Heart left ventricle (tissue), 16 donors: Measurements from ENCODE around the gene DNAJC27. TPM values are rescaled to one million over a fixed set of nuclear protein-coding genes. Genes with fewer than 3 reads are reported as not detected.

Source experiments
- ATAC-seq, 4 donors: fragments of 200-7000 bp; cut with Tn5 transposase; one replicate each; pipeline ENCODE4 v1.9.1; 2020 to 2022; ENCODE audit warnings: moderate library complexity in 4 of 4, mild to moderate bottlenecking in 3 of 4, moderate number of reproducible peaks in 1 of 4
- DNase-seq, 5 donors: peaks; one replicate each; pipeline ENCODE4 v3.0.0-alpha.2; 2020
- H3K27ac ChIP-seq, 12 donors: fragments of 200-600 bp; sonication (generic) in 4 of 12; one replicate each; pipeline versions ENCODE4 v1.5.0 to v1.8.0; 2016 to 2022; ENCODE audit warnings: mild to moderate bottlenecking in 2 of 12
- H3K27me3 ChIP-seq, 9 donors: fragments of 200-600 bp; sonication (generic) in 2 of 9; one replicate each; pipeline versions ENCODE4 v1.5.1 to v1.8.0; 2016 to 2022; ENCODE audit warnings: mild to moderate bottlenecking in 3 of 9
- H3K36me3 ChIP-seq, 9 donors: fragments of 200-600 bp; sonication (generic) in 2 of 9; one replicate each; pipeline versions ENCODE4 v1.5.0 to v1.8.0; 2018 to 2022; ENCODE audit warnings: mild to moderate bottlenecking in 2 of 9
- H3K4me1 ChIP-seq, 12 donors: fragments of 200-600 bp; sonication (generic) in 4 of 12; one replicate each; pipeline versions ENCODE4 v1.5.0 to v1.8.0; 2016 to 2022; ENCODE audit warnings: mild to moderate bottlenecking in 3 of 12
- H3K4me3 ChIP-seq, 12 donors: fragments of 200-600 bp; sonication (generic) in 4 of 12; one replicate each; pipeline versions ENCODE4 v1.5.0 to v1.8.0; 2017 to 2022; ENCODE audit warnings: mild to moderate bottlenecking in 9 of 12, moderate library complexity in 4 of 12
- H3K9me3 ChIP-seq, 12 donors: fragments of 200-600 bp; sonication (generic) in 4 of 12; one replicate each; pipeline versions ENCODE4 v1.5.0 to v1.8.0; 2016 to 2022; ENCODE audit warnings: mild to moderate bottlenecking in 1 of 12
- POLR2A ChIP-seq, 2 donors: fragments of 450-650 bp; IDR thresholded peaks; one replicate each; pipeline ENCODE4 v1.6.1; 2017; ENCODE audit warnings: antibody characterized with exemption in 2 of 2, mild to moderate bottlenecking in 2 of 2, moderate library complexity in 2 of 2
- WGBS, 4 donors: extraction: QIAGEN DNeasy Blood & Tissue Kit in 2 of 4; methylation state at CpG; one replicate each; pipeline versions ENCODE4 v1.1.5 to v1.1.7; 2013 to 2018; 5-methylcytosine and 5-hydroxymethylcytosine counted together
- intact Hi-C, 10 donors: fragments of 100-400 bp; cut with DNase I; formaldehyde crosslinking; loops; one replicate each; pipeline versions ENCODE4 v1.11.1 to v1.14.2; 2022
- polyA plus RNA-seq, 2 donors: library from polyadenylated mRNA; stranded (reverse); fragments of 200-250 nt; gene quantifications; one replicate each; pipeline ENCODE4 v1.2.3, GENCODE V29; 2013
- total RNA-seq, 9 donors: library from RNA; depleted of rRNA in 2 of 9; stranded (reverse); fragments of >200 nt in 2 of 9; fragmentation: NEBNext Ultra II Directional in 3 of 9; extraction: Animal tissue kit (Norgen Biotek cat#: 25700) in 3 of 9; gene quantifications; one replicate each; pipeline versions ENCODE4 v1.1.0 to v1.2.4, GENCODE V29; 2016 to 2023
- TF ChIP-seq, protein P1 (sequence below), 12 donors: fragments of 200-600 bp; sonication (generic) in 4 of 12; IDR thresholded peaks; one replicate each; pipeline versions ENCODE4 v1.5.0 to v1.8.0; 2018 to 2022; ENCODE audit warnings: antibody characterized with exemption in 12 of 12, mild to moderate bottlenecking in 5 of 12
- donor health status: ischemic (EF 13 %, LVEDD 7.1; RV severe dilation, severe dysfunction).
- donor health status: healthy with polysubstance abuse.
- donor health status: DM: no; HTN: yes; CAD: no.
- donor health status: DM: no; HTN: no; CAD: no.
- donor health status: ischemic (EF 25% LVEDD 6.9; RV normal size, moderate dysfunction).
- donor health status: ischemic (EF 25% LVEDD 5.7; RV mildly dilated, moderate dysfunction).
- donor health status: healthy.
- donor health status: DM: yes; HTN: yes; CAD: no.
- donor health status: ischemic (EF 35%, LVEDD 5.7; RV mildly dilated, moderate dysfunction).
- donor health status: nonischemic (EF 11% LVEDD 7.7; RV severe dilation, severe dysfunction).
- donor health status: DM: yes; HTN: yes; CAD: no.
- donor health status: PGD.
- donor health status: ischemic (EF 29% LVEDD 5.4; RV normal size, mild dysfunction).
- donor health status: nonischemic (EF 23%, LVEDD 6.1; RV moderate dilation, normal function).

Gene DNAJC27
- total and polyA plus RNA-seq, 11 donors: 4.3 to 13.6 (median 8.7) TPM

DNA sequence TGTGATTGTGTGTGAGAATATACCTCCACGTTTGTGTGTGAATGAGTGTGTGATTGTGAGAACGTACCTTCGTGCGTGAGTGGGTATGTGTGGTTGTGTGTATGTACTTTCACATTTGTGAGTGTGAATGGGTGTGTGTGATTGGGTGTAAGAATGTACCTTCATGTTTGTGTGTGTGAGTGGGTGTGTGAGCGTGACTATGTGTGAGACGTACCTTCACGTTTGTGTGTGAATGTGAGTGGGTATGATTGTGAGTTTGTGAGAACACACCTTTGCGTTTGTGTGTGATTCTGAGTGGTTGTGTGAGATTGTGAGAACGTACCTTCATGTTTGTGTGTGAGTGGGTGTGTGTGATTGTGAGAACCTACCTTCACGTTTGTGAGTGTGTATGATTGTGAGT lies 45.9 kb downstream of the DNAJC27 start:
- Histone ChIP-seq H3K4me3 (no peak overlapping the region), H3K27me3 (no peaks in the 10 kb centered on the region), H3K36me3 (no peaks in the 10 kb centered on the region), H3K4me1 (peaks cover 0 to 17% (median 9%) of the 10 kb centered on the region in 12 donors), H3K9me3 (no peaks in the 10 kb centered on the region), H3K27ac (no peak overlapping the region)
- intact Hi-C loops: loop anchor here in 1 of 10 donors (10.0 kb wide), 1 partner anchor 511 kb away; no protein-coding TSS in a partner anchor
- WGBS, 4 donors: 92 to 97% (median 94%) methylated on average over 10 of the region's 10 CpGs
- no peak for TF ChIP-seq POLR2A (IDR thresholded peaks at IDR 0.05)
- TF ChIP-seq, protein P1, sequence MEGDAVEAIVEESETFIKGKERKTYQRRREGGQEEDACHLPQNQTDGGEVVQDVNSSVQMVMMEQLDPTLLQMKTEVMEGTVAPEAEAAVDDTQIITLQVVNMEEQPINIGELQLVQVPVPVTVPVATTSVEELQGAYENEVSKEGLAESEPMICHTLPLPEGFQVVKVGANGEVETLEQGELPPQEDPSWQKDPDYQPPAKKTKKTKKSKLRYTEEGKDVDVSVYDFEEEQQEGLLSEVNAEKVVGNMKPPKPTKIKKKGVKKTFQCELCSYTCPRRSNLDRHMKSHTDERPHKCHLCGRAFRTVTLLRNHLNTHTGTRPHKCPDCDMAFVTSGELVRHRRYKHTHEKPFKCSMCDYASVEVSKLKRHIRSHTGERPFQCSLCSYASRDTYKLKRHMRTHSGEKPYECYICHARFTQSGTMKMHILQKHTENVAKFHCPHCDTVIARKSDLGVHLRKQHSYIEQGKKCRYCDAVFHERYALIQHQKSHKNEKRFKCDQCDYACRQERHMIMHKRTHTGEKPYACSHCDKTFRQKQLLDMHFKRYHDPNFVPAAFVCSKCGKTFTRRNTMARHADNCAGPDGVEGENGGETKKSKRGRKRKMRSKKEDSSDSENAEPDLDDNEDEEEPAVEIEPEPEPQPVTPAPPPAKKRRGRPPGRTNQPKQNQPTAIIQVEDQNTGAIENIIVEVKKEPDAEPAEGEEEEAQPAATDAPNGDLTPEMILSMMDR (IDR thresholded peaks at IDR 0.05): no peak
- no peak for DNase-seq
- ATAC-seq: no peak

DNA sequence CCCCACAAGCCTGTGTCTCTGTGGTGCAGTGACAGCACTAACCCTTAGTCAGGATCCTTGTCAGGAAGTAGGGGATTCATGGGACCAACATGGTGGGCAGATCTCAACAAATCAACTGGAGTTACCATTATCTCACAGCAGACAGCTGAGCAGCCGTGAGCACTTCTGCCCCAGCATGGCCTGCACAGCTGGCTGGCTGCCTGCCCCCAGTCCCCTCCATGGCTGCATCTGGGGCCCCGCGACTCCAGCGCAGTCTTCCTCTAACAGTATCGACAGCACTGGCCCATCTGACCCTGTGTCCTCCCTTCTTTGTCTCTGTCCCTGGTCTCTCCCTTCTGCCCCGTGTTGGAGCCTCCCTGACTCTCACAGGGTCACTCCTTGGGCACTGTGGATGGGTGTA lies 47.0 kb downstream of the DNAJC27 start:
- Histone ChIP-seq H3K36me3 (no peaks in the 10 kb centered on the region), H3K4me1 (peaks cover 0 to 18% (median 9%) of the 10 kb centered on the region in 12 donors), H3K4me3 (no peak overlapping the region), H3K27me3 (no peaks in the 10 kb centered on the region), H3K27ac (no peak overlapping the region), H3K9me3 (no peaks in the 10 kb centered on the region)
- intact Hi-C loops: loop anchor here in 1 of 10 donors (5.0 to 10.0 kb wide), 2 partner anchors 67 to 510 kb away; no protein-coding TSS in a partner anchor
- TF ChIP-seq, protein P1 (IDR thresholded peaks at IDR 0.05): no peak
- ATAC-seq (no peak), DNase-seq (no peak)
- 85 to 92% (median 87%) methylated on average over 6 of the region's 6 CpGs for WGBS, 4 donors

DNA sequence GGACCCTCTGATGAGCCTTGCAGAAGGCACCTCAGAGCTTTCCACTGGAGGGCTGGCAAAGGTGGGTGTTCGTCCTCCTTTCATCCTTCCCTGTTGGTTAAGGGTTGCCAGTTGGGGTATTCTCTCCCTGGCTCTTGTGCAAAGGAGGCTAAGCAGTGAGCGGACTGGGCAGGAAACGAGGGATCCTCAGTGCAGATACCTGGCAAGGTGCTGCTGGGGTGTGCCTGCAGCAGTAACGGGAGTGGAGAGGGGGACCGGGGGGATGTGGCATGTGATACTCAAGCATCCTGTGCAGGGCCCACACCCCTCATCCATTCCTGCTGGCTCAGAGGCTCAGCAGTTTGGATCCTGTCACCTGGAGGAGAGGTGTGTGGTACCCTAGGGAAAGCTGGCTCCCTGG lies 47.5 kb downstream of the DNAJC27 start:
- WGBS, 4 donors: 91 to 97% (median 96%) methylated on average over 5 of the region's 5 CpGs

DNA sequence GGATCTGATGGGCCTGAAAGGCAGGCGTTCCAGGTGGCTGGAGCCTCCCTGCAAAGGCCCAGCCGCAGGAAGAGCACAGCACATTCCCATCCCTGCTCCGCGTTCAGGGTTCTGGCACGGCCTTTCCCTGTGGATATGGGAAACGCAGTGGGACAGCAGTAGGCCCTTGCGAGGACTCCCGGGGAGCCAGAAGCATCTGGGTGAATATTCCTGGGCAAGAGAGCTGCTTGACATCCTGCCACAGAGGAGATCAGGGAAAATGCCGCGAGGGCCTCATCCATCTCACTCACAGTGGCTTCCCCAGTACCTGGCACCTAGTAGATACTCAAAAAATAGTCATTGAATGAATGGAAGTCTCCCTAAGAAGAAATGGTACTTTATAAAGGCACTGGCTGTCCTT lies 48.6 kb downstream of the DNAJC27 start:
- H3K36me3 ChIP-seq: no peaks in the 10 kb centered on the region
- TF ChIP-seq POLR2A (IDR thresholded peaks at IDR 0.05): no peak
- TF ChIP-seq, protein P1 (IDR thresholded peaks at IDR 0.05): no peak
- 94 to 97% (median 94%) methylated on average over 10 of the region's 10 CpGs for WGBS, 4 donors
- H3K4me1 ChIP-seq: peaks cover 0 to 26% (median 12%) of the 10 kb centered on the region in 12 donors
- H3K4me3 ChIP-seq: no peak overlapping the region
- H3K27me3 ChIP-seq: no peaks in the 10 kb centered on the region
- no peaks in the 10 kb centered on the region for H3K9me3 ChIP-seq
- DNase-seq (no peak), ATAC-seq (no peak)
- intact Hi-C loops: loop anchor here in 1 of 10 donors (5.0 to 10.0 kb wide), 2 partner anchors 66 to 508 kb away; no protein-coding TSS in a partner anchor
- no peak overlapping the region for H3K27ac ChIP-seq

More for the DNA sequence above, 47.5 kb downstream of the DNAJC27 start:
- Histone ChIP-seq H3K27me3 (no peaks in the 10 kb centered on the region), H3K4me1 (peaks cover 0 to 19% (median 9%) of the 10 kb centered on the region in 12 donors), H3K36me3 (no peaks in the 10 kb centered on the region), H3K4me3 (no peak overlapping the region), H3K9me3 (no peaks in the 10 kb centered on the region), H3K27ac (no peak overlapping the region)
- intact Hi-C loops: loop anchor here in 1 of 10 donors (5.0 to 10.0 kb wide), 2 partner anchors 67 to 509 kb away; no protein-coding TSS in a partner anchor
- TF ChIP-seq POLR2A (IDR thresholded peaks at IDR 0.05): no peak
- TF ChIP-seq, protein P1 (IDR thresholded peaks at IDR 0.05): no peak
- ATAC-seq (no peak), DNase-seq (no peak)
